Neural progenitor cell (in vitro differentiated cells): ENCODE measurements around the gene TMEM52. TPM values are rescaled to one million over a fixed set of nuclear protein-coding genes. Genes with fewer than 3 reads are reported as not detected.

Source experiments
- DNase-seq: peaks from one replicate; pipeline ENCODE4 v3.0.0-alpha.2; 2016; ENCODE audit warnings: low spot score
- H2AFZ ChIP-seq: fragments of 200-600 bp; sonication (generic); replicated peaks from 2 replicates; pipeline ENCODE4 v1.6.1; 2016; ENCODE audit warnings: antibody characterized with exemption
- H3F3A ChIP-seq: fragments of 200-600 bp; sonication (generic); 2 replicates; pipeline ENCODE4 v1.6.1; 2016; ENCODE audit warnings: antibody characterized with exemption, low read depth
- H3K27ac ChIP-seq: fragments of 200-600 bp; sonication (generic); 2 replicates; pipeline ENCODE4 v1.5.1; 2016; ENCODE audit warnings: mild to moderate bottlenecking
- H3K27me3 ChIP-seq: fragments of 200-600 bp; sonication (generic); 2 replicates; pipeline ENCODE4 v1.6.1; 2016; ENCODE audit warnings: mild to moderate bottlenecking, moderate library complexity
- H3K36me3 ChIP-seq: fragments of 200-600 bp; sonication (generic); 2 replicates; pipeline ENCODE4 v1.5.1; 2016
- H3K4me1 ChIP-seq: fragments of 200-600 bp; sonication (generic); 2 replicates; pipeline ENCODE4 v1.6.1; 2016; ENCODE audit warnings: mixed run types
- H3K4me2 ChIP-seq: fragments of 200-600 bp; sonication (generic); 2 replicates; pipeline ENCODE4 v1.6.1; 2016
- H3K4me3 ChIP-seq: fragments of 200-600 bp; sonication (generic); 2 replicates; pipeline ENCODE4 v1.5.1; 2016
- H3K79me2 ChIP-seq: fragments of 200-600 bp; sonication (generic); 2 replicates; pipeline ENCODE4 v1.6.1; 2016; ENCODE audit warnings: low read depth
- H3K9ac ChIP-seq: fragments of 200-600 bp; sonication (generic); 2 replicates; pipeline ENCODE4 v1.6.1; 2016
- H3K9me3 ChIP-seq: fragments of 200-600 bp; sonication (generic); 2 replicates; pipeline ENCODE4 v1.5.1; 2016; ENCODE audit warnings: low read depth
- H4K20me1 ChIP-seq: fragments of 200-600 bp; sonication (generic); 2 replicates; pipeline ENCODE4 v1.6.1; 2016; ENCODE audit warnings: low read depth
- H3K27ac Mint-ChIP-seq: 3 replicates; pipeline ENCODE4 v1.8.0; 2021; ENCODE audit warnings: mixed read lengths
- H3K27me3 Mint-ChIP-seq: 2 replicates; pipeline ENCODE4 v1.8.0; 2022; ENCODE audit warnings: low read depth, mild to moderate bottlenecking, inconsistent platforms, moderate library complexity, mixed read lengths; ENCODE audit not compliant: insufficient read depth
- H3K36me3 Mint-ChIP-seq: 3 replicates; pipeline ENCODE4 v1.8.0; 2021; ENCODE audit warnings: mixed read lengths
- H3K4me1 Mint-ChIP-seq: 3 replicates; pipeline ENCODE4 v1.8.0; 2021; ENCODE audit warnings: mixed read lengths
- H3K4me3 Mint-ChIP-seq: 3 replicates; pipeline ENCODE4 v1.8.0; 2021; ENCODE audit warnings: mild to moderate bottlenecking, moderate library complexity, mixed read lengths
- H3K9me3 Mint-ChIP-seq: 3 replicates; pipeline ENCODE4 v1.8.0; 2020; ENCODE audit warnings: mixed read lengths
- CTCF ChIP-seq: fragments of 200-600 bp; sonication (generic); IDR thresholded peaks from 2 replicates; pipeline ENCODE4 v1.5.1; 2017; ENCODE audit warnings: antibody characterized with exemption, mild to moderate bottlenecking
- EZH2 ChIP-seq: fragments of 200-600 bp; sonication (generic); IDR thresholded peaks from 2 replicates; pipeline ENCODE4 v1.6.1; 2017; ENCODE audit warnings: antibody characterized with exemption, mild to moderate bottlenecking, moderate library complexity
- EZH2phosphoT487 ChIP-seq: fragments of 200-600 bp; sonication (generic); IDR thresholded peaks from 2 replicates; pipeline ENCODE4 v1.6.1; 2017; ENCODE audit warnings: antibody characterized with exemption
- total RNA-seq: library from RNA; depleted of rRNA; stranded (reverse); fragments of >200 nt; gene quantifications from 2 replicates; pipeline ENCODE4 v1.2.3, GENCODE V29; 2015; ENCODE audit warnings: low replicate concordance

Gene TMEM52
- total RNA-seq, 1 donor from 2014 or later: 2.9 TPM

GRCh38 chr1:1899266-1899966 lies 19.7 kb downstream of the TMEM52 start:
- peaks cover 14% of the 10 kb centered on the region for H3K4me1 Mint-ChIP-seq
- no peaks in the 10 kb centered on the region for H3K27me3 ChIP-seq
- peaks cover 5% of the 10 kb centered on the region for H3K9me3 Mint-ChIP-seq
- H3F3A ChIP-seq: peaks cover 12% of the 10 kb centered on the region
- H3K79me2 ChIP-seq: no peaks in the 10 kb centered on the region
- no peak overlapping the region for H3K4me3 Mint-ChIP-seq
- H3K27ac Mint-ChIP-seq: no peak overlapping the region
- no peak overlapping the region for H3K4me2 ChIP-seq
- no peaks in the 10 kb centered on the region for H3K9me3 ChIP-seq
- TF ChIP-seq CTCF: peak; percentile 34
- TF ChIP-seq EZH2: no peak
- TF ChIP-seq EZH2phosphoT487: no peak
- no peaks in the 10 kb centered on the region for H3K36me3 ChIP-seq
- no peaks in the 10 kb centered on the region for H3K36me3 Mint-ChIP-seq
- H3K9ac ChIP-seq: no peak overlapping the region
- peaks cover 11% of the 10 kb centered on the region for H3K4me1 ChIP-seq
- no peak overlapping the region for H3K27ac ChIP-seq
- H4K20me1 ChIP-seq: no peaks in the 10 kb centered on the region
- no peak overlapping the region for H2AFZ ChIP-seq
- DNase-seq: peak; percentile 45
- peaks cover 8% of the 10 kb centered on the region for H3K27me3 Mint-ChIP-seq
- no peak overlapping the region for H3K4me3 ChIP-seq

GRCh38 chr1:1898246-1898933 lies 20.7 kb downstream of the TMEM52 start:
- Histone ChIP-seq H3K36me3 (no peaks in the 10 kb centered on the region), H3K4me2 (no peak overlapping the region), H3K9ac (no peak overlapping the region), H3F3A (peaks cover 12% of the 10 kb centered on the region), H3K9me3 (no peaks in the 10 kb centered on the region), H3K4me3 (no peak overlapping the region), H2AFZ (no peak overlapping the region), H3K27me3 (no peaks in the 10 kb centered on the region), H3K4me1 (peaks cover 13% of the 10 kb centered on the region), H3K27ac (no peak overlapping the region), H4K20me1 (no peaks in the 10 kb centered on the region), H3K79me2 (no peaks in the 10 kb centered on the region)
- H3K36me3 Mint-ChIP-seq: no peaks in the 10 kb centered on the region
- peaks cover 8% of the 10 kb centered on the region for H3K27me3 Mint-ChIP-seq
- DNase-seq: no peak
- no peak overlapping the region for H3K27ac Mint-ChIP-seq
- peaks cover 18% of the 10 kb centered on the region for H3K4me1 Mint-ChIP-seq
- no peak for TF ChIP-seq EZH2phosphoT487
- no peak for TF ChIP-seq CTCF
- no peak for TF ChIP-seq EZH2
- H3K9me3 Mint-ChIP-seq: peaks cover 5% of the 10 kb centered on the region
- no peak overlapping the region for H3K4me3 Mint-ChIP-seq

- peaks cover 18% of the 10 kb centered on the region for H3K4me1 ChIP-seq
- no peaks in the 10 kb centered on the region for H3K27me3 ChIP-seq
- H3K36me3 ChIP-seq: no peaks in the 10 kb centered on the region
- no peak for DNase-seq
- no peak overlapping the region for H3K9ac ChIP-seq
- H3F3A ChIP-seq: peaks cover 23% of the 10 kb centered on the region
- H3K4me2 ChIP-seq: peak overlapping the region; percentile 59
- Mint-ChIP-seq H3K36me3 (no peaks in the 10 kb centered on the region), H3K9me3 (no peaks in the 10 kb centered on the region), H3K27me3 (peaks cover 4% of the 10 kb centered on the region), H3K4me1 (peaks cover 33% of the 10 kb centered on the region), H3K4me3 (peak overlapping the region; percentile 21), H3K27ac (no peak overlapping the region)
- H3K79me2 ChIP-seq: peaks cover 16% of the 10 kb centered on the region
- no peak overlapping the region for H3K27ac ChIP-seq
- H3K4me3 ChIP-seq: no peak overlapping the region
- no peak overlapping the region for H2AFZ ChIP-seq
- peaks cover 7% of the 10 kb centered on the region for H4K20me1 ChIP-seq
- TF ChIP-seq CTCF (no peak), EZH2 (no peak), EZH2phosphoT487 (no peak)
- no peaks in the 10 kb centered on the region for H3K9me3 ChIP-seq
These were observed 23.4 kb downstream of the TMEM52 start for GRCh38 chr1:1895456-1896336.
